ENCODE measurements around the gene HECTD4.
"Not testable (repeated sequence)": the region's sequence is repeated elsewhere in the genome, so short reads cannot be mapped to it uniquely, and the experiment has no call there.

HECTD4 gene

GRCh38 chr12:112252184-112252583, 130.0 kb downstream of the HECTD4 start:
- no peak for DNase-seq

- DNase-seq: not testable (repeated sequence)
Measured at GRCh38 chr12:112244902-112245301, 137.3 kb downstream of the HECTD4 start.

DNA sequence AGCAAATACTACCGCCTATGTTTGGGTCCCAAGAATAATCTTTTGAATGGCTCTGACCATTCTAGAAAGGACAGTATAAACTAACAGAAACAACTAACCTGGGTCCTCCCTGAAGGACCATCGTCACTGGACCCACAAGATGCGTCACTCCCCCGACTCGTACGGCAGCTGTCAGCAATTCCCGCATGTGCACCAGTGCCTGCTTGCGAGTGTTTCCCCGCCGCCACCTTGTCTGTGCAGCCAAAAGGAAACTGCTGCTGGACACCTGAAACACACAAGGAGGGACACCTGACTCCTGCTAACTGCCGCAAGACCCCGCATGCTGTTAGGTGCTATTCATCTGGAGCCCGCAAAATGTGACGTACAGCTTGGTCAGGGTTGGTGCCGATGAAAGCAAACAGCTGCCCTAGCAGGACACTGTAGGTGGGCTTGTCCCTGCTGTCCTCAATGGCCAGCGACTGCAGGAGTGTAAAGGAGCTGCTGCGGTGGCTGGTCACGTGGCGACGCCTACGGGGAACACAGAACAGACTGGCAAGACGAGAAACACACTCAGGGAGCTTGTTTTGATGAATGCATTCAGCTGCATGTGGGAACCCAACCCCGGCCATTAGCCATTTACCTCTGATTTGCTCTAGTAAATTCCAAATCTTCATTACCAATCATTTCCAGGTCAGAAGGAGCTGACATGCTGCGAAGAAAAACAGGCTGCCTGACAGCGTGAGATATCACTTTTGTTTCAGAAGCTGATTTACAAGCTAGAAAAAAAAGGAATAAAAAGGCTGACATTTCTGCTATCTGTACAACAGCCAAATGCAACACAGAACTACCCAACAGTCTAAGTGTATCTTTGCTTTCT, 138.7 kb downstream of the HECTD4 start:
- no peak for DNase-seq

DNA sequence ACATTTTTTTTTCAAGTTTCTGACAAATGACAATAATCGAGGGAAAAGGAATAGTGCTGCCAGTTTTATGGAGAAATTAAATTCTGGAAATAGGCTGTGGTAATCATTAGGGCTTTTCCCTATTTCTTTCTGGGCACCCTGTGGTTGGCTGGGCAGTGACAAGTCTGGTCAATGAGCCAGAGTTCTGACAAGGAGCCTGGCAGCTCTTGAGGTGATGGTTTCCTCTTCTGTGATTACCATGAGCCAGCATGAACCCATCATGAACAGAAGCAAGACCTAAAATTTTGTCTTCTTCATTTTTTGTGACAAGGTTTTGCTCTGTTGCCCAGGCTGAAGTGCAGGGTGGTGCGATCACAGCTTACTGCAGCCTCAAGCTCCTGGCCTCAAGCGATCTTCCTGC, 141.1 kb downstream of the HECTD4 start:
- DNase-seq: no peak

- no peak for DNase-seq
Measured at GRCh38 chr12:112239881-112240280, 142.3 kb downstream of the HECTD4 start.

DNA sequence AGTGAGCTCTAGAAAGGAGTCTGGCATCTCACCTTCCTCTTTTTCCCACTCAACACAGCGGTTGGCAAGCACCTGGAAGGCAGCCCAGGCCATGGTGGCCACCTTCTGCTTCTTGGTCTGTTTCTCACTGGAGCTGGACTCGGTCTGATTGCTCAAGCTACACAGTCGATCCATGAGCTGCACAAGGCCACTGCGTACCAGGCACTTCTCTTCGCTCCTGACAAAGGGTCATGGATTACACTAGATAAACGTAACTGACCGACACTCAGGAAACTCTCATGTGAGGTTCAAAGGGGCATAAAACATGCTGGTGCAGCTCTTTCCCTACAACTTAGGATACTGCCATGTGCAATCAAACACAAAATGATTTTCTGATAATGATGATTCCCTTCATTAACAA, 143.2 kb downstream of the HECTD4 start:
- no peak for DNase-seq

GRCh38 chr12:112238441-112238840, 143.8 kb downstream of the HECTD4 start:
- DNase-seq: no peak

DNA sequence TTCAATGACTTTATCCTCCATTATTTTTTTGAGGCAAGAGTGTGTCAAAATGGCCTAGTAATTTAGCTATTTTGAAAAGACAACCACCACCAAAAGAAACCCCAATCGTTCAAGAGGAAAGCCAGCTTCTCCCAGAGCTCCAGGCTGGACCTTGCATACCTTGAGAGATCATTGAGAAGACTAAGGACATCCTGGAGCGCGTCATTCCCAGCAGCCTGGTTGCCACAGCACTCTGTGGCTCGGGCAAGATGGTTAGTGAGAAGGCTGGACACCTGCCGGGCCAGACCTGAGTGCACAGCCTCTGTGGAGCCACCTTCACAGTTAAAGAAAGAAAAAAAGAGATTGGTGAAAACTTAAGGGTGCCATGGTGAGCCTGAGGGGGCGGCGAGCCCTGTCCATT, 145.4 kb downstream of the HECTD4 start:
- no peak for DNase-seq

DNA sequence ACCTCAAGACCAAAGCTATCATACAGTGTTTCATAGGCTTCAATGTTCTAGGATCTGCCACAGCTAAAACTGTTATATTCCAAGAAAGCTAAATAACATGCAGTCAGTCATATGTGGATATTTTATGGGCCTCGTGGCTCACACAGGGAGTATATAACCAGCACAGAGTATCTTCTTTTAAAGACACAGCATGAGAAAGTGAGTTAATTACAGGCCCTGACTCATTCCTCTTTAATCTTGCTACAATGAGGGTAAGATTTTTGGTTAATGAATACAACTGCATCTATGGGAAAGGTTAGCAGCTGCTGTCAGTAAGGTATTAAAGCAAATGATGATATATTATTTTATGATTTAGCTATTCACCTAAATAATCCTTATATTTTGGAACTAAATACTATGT, 145.8 kb downstream of the HECTD4 start:
- no peak for DNase-seq

GRCh38 chr12:112234303-112234702, 147.9 kb downstream of the HECTD4 start:
- DNase-seq: no peak

GRCh38 chr12:112233242-112233641, 149.0 kb downstream of the HECTD4 start:
- no peak for DNase-seq

DNA sequence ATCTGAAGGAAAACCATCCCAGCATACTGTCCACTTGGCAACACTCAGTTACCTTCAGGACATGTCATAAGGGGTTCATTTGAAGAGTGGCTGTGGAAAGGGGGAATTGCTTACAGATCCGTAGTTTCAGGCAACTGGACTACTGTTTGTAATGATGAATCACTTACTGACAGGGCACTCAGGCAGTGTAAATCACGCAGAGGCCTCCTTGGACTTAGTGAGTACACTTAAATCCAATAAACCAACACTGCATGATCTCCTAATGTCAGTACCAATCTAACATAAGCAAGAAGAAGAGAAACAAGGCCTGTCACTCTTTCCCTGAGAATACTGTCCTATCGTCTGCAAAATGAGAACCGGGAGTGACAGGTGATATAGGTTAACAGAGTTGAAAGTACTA, 152.1 kb downstream of the HECTD4 start:
- DNase-seq: no peak

DNA sequence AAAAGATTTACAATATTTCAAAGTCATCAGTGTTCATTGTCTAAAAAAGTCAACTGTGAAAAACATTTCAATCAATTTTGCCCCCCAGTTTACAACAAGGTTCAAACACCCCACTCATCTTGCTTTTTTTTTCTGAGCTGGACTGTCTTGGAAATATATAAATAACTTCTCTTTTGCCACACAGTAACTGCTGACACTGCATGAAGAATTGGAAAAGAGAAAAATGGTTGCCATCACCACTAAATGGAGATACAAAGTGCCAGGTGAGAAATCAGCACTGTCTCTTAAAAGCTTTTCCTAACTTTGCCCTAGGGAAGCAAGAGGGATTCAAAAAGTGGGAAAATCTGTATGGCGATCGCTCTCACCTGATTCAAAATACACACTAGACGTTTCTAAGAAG, 155.5 kb downstream of the HECTD4 start:
- DNase-seq: no peak

GRCh38 chr12:112220628-112221027, 161.6 kb downstream of the HECTD4 start:
- not testable (repeated sequence) for DNase-seq

DNA sequence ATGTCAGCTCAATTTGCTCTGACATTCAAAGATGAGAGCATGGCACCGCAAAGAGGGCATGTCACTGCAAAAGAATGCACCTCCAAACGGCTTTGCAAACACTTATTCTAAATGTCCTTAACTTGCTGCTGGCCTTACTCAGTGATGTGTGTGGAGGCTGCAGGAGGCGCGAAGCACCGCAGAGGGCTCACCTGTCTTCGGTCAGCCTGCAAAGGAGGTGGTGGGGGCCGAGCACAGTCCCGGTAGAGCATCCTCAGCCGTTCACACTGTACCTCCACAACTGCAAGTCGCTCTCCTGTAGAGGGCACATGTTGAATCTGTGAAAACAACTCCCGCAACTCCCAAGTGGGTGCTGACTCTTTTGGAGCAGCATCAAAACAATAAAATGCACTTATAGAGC, 163.0 kb downstream of the HECTD4 start:
- DNase-seq: no peak

DNA sequence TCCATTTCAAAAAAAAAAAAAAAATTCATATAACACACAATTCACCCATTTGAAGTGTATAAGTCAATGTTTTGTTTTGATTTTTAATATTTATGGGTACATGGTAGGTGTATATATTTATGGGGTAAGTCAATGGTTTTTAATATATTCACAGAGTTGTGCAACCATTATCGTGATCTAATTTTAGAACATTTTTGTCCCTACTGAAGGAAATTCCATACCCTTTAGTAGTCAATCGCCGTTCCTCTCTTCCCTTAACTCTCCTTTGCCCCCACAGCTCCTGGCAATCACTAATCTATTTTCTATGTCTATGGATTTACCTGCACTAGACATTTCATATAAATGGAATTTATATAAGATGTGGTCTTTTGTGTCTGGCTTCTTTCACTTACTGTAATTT, 164.1 kb downstream of the HECTD4 start:
- DNase-seq: no peak

DNA sequence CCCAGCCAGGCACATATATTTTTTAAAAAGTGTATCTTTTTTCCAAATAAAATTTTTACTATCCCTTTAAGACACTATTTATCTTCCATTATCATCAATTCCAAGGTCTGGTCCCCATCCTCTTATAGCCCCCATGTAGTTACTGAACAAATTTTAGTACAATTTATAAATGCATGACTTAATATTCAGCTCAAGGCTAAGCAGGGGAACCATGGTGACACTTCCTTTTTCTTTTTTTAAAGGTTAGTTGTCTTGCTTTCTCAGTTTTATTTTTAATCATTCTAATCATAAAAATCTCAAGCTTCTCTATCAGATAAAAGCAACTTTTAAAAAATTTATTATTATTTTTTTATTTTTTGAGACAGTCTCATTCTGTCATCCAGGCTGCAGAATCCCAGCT, 164.6 kb downstream of the HECTD4 start:
- no peak for DNase-seq

- no peak for DNase-seq
Measured at GRCh38 chr12:112216223-112216622, 166.0 kb downstream of the HECTD4 start.

DNA sequence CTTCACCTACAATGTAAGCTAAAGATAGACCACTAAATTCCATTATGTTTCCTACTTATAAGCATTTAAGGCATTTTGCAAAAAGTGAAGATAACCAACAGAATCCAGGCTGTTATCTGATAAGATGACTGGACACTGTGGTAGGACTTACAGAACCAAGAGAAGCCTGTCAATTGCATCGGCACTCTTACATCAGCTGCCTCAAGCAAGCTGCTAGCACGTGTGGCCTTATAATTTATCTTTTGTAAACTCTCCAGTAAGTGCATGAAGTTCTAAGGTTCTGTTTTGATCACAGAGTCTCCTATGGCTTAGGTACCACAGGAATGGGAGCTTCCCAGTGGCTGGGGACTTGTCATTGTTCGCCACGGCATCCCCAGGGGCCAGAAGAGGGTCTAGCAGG, 168.2 kb downstream of the HECTD4 start:
- no peak for DNase-seq

GRCh38 chr12:112208301-112208910, 173.8 kb downstream of the HECTD4 start:
- DNase-seq: no peak

- no peak for DNase-seq
Measured at GRCh38 chr12:112207397-112207924, 174.8 kb downstream of the HECTD4 start.

GRCh38 chr12:112206944-112207343, 175.3 kb downstream of the HECTD4 start:
- no peak for DNase-seq

GRCh38 chr12:112199136-112199535, 183.1 kb downstream of the HECTD4 start:
- no peak for DNase-seq

GRCh38 chr12:112198120-112198733, 184.0 kb downstream of the HECTD4 start:
- peak; percentile 68 for DNase-seq
